H1 (cell line): ENCODE data around the gene ANKFY1. TPM values are rescaled to one million over a fixed set of nuclear protein-coding genes. Genes with fewer than 3 reads are reported as not detected.

Source experiments
- ASH2L ChIP-seq: fragments of 200-600, 300-600 bp; sonication (generic); IDR thresholded peaks from one replicate; pipeline ENCODE4 v1.7.1; 2017; ENCODE audit warnings: low read length
- CBX8 ChIP-seq: fragments of 300-800, 300-1000 bp; sonication (generic); IDR thresholded peaks from 2 replicates; pipeline ENCODE4 v1.7.1; 2016; ENCODE audit warnings: low read depth, low read length, borderline replicate concordance
- CHD7 ChIP-seq: fragments of 300-600 bp; sonication (generic); IDR thresholded peaks from 2 replicates; pipeline ENCODE4 v1.7.1; 2012; ENCODE audit warnings: low read length, moderate library complexity, mild to moderate bottlenecking, inconsistent platforms; ENCODE audit not compliant: insufficient replicate concordance
- CREB1 ChIP-seq: IDR thresholded peaks from 2 replicates; pipeline ENCODE4 v1.6.1; 2012; ENCODE audit warnings: inconsistent platforms
- GABPA ChIP-seq: IDR thresholded peaks from 2 replicates; pipeline ENCODE4 v1.6.1; 2011; ENCODE audit warnings: mild to moderate bottlenecking, low read length, moderate library complexity, borderline replicate concordance; ENCODE audit not compliant: insufficient read depth
- GTF2F1 ChIP-seq: IDR thresholded peaks from 2 replicates; pipeline ENCODE4 v1.6.1; 2012; ENCODE audit warnings: low read depth, low read length, improper control_type of control experiment, borderline replicate concordance
- TBP ChIP-seq: IDR thresholded peaks from 2 replicates; pipeline ENCODE4 v1.6.1; 2011; ENCODE audit warnings: low read depth, low read length, improper control_type of control experiment
- ZNF274 ChIP-seq: IDR thresholded peaks from 2 replicates; pipeline ENCODE4 v1.7.0; 2012; ENCODE audit warnings: low read length, borderline replicate concordance; ENCODE audit errors: extremely low read depth
- polyA plus RNA-seq, 7 experiments: library from polyadenylated mRNA; depleted of rRNA in 3 of 7; stranded (reverse) in 5 of 7; unstranded in 2 of 7; fragments of >200 nt in 5 of 7; fragments of 200-250 nt in 2 of 7; gene quantifications; 1 replicate in 5 of 7; 2 replicates in 1 of 7; 4 replicates in 1 of 7; pipeline versions ENCODE4 v1.2.1 to v1.2.3, GENCODE V29; 2011 to 2013; ENCODE audit warnings: missing spikeins in 2 of 7, mixed read lengths in 2 of 7
- total RNA-seq: library from RNA; stranded (reverse); fragmentation: NEBNext Ultra II Directional; extraction: Animal tissue kit (Norgen Biotek cat#: 25700); gene quantifications from 2 replicates; pipeline ENCODE4 v1.2.1, GENCODE V29; 2021

The ANKFY1 gene
- total and polyA plus RNA-seq, 2 of the 8 experiments (the other 6 are each of a cell fraction or from before 2014, with no cell fraction given) = 28.3 to 45.3 TPM

- TF ChIP-seq CHD7 (no peak), TBP (no peak), GABPA (no peak), CREB1 (no peak), ZNF274 (no peak), CBX8 (no peak), ASH2L (no peak), GTF2F1 (no peak)
These were observed 30.0 kb downstream of the ANKFY1 start (continued) for GRCh38 chr17:4233668-4234258.
